PFSK-1 (cell line): Measurements from ENCODE around the gene CHST15.

Experiments
- FOXP2 ChIP-seq: optimal IDR thresholded peaks from 2 replicates; pipeline ENCODE3; 2011; ENCODE audit warnings: borderline replicate concordance, control low read depth, inconsistent platforms; ENCODE audit not compliant: insufficient read depth; ENCODE audit errors: extremely low read length, extremely low read depth
- POLR2AphosphoS5 ChIP-seq: IDR thresholded peaks from 2 replicates; pipeline ENCODE4 v1.6.1; 2012; ENCODE audit warnings: low read depth, mild to moderate bottlenecking, control low read depth, low read length, moderate library complexity
- SIN3A ChIP-seq: IDR thresholded peaks from 2 replicates; pipeline ENCODE4 v1.6.1; 2012; ENCODE audit warnings: mild to moderate bottlenecking, low read length, moderate library complexity, borderline replicate concordance; ENCODE audit not compliant: insufficient read depth
- TAF1 ChIP-seq: IDR thresholded peaks from 2 replicates; pipeline ENCODE4 v1.6.1; 2012; ENCODE audit warnings: low read length, control low read depth, borderline replicate concordance; ENCODE audit not compliant: insufficient read depth
- TF ChIP-seq, protein P1 (sequence below), 2 experiments: IDR thresholded peaks; 2 replicates each; pipeline versions ENCODE4 v1.6.1 to v1.8.0; 2011 to 2012; ENCODE audit warnings: low read depth in 2 of 2, low read length in 2 of 2, control low read depth in 1 of 2, inconsistent platforms in 1 of 2, mild to moderate bottlenecking in 1 of 2, moderate library complexity in 1 of 2; ENCODE audit not compliant: insufficient read depth in 1 of 2

DNA sequence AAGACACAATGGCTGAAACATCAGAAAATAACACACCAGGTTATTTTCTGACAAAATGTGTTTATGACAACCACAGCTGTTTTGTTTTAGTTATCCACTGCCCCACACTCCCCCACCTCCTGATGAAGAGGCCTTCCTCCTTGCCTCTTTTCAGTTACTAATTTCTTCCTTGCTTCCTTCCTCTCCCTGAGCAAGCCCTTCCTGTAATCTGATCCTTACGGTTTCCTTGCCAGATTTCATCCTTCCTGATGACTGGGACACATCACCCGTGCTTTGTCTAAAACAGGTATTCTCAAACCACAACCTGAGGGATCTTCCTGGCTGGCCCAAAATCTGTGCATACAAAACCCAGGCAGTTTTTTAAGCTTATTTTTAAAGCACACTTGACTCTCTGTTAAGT lies 39.4 kb downstream of the CHST15 start:
- TF ChIP-seq, protein P1, sequence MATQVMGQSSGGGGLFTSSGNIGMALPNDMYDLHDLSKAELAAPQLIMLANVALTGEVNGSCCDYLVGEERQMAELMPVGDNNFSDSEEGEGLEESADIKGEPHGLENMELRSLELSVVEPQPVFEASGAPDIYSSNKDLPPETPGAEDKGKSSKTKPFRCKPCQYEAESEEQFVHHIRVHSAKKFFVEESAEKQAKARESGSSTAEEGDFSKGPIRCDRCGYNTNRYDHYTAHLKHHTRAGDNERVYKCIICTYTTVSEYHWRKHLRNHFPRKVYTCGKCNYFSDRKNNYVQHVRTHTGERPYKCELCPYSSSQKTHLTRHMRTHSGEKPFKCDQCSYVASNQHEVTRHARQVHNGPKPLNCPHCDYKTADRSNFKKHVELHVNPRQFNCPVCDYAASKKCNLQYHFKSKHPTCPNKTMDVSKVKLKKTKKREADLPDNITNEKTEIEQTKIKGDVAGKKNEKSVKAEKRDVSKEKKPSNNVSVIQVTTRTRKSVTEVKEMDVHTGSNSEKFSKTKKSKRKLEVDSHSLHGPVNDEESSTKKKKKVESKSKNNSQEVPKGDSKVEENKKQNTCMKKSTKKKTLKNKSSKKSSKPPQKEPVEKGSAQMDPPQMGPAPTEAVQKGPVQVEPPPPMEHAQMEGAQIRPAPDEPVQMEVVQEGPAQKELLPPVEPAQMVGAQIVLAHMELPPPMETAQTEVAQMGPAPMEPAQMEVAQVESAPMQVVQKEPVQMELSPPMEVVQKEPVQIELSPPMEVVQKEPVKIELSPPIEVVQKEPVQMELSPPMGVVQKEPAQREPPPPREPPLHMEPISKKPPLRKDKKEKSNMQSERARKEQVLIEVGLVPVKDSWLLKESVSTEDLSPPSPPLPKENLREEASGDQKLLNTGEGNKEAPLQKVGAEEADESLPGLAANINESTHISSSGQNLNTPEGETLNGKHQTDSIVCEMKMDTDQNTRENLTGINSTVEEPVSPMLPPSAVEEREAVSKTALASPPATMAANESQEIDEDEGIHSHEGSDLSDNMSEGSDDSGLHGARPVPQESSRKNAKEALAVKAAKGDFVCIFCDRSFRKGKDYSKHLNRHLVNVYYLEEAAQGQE (IDR thresholded peaks at IDR 0.05; ENCODE audit: insufficient read depth in 1 of 2, low read depth in 2 of 2, low read length in 2 of 2): no peak
- TF ChIP-seq POLR2AphosphoS5 (no peak), TAF1 (no peak), SIN3A (0 out of 2 replicates have a peak, but pooled peaks have one; percentile 51), FOXP2 (no peak)
